GM18505 (cell line): ENCODE results near the gene ECM1.

Source experiments
- ATAC-seq: cut with Tn5 transposase; IDR thresholded peaks from one replicate; pipeline ENCODE4 v1.9.1; 2021; ENCODE audit not compliant: unreplicated experiment
- POLR2A ChIP-seq: IDR thresholded peaks from 4 replicates; pipeline ENCODE4 v1.6.1; 2011; ENCODE audit warnings: borderline replicate concordance; ENCODE audit not compliant: insufficient read depth, insufficient read length; ENCODE audit errors: extremely low read depth

ECM1 gene

GRCh38 chr1:150557065-150557600 lies 49.2 kb downstream of the ECM1 start:
- TF ChIP-seq POLR2A, result no peak
- no peak for ATAC-seq

DNA sequence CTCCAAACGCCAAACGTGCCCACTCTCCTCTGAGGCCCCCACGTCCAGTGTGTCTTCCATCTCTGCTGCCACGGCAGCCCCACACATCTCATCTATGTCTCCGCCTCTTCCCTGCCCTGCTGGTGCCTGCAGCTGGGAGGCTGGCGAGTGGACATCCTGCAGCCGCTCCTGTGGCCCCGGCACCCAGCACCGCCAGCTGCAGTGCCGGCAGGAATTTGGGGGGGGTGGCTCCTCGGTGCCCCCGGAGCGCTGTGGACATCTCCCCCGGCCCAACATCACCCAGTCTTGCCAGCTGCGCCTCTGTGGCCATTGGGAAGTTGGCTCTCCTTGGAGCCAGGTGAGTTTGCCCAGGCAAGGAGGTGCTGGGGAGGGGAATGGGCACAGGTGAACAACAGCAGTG lies 49.9 kb downstream of the ECM1 start:
- no peak for ATAC-seq
- no peak for TF ChIP-seq POLR2A

- TF ChIP-seq POLR2A, result no peak
- ATAC-seq, result no peak
These were observed 50.4 kb downstream of the ECM1 start for GRCh38 chr1:150558303-150558704.

GRCh38 chr1:150558761-150559655 lies 51.1 kb downstream of the ECM1 start:
- no peak for TF ChIP-seq POLR2A
- no peak for ATAC-seq

DNA sequence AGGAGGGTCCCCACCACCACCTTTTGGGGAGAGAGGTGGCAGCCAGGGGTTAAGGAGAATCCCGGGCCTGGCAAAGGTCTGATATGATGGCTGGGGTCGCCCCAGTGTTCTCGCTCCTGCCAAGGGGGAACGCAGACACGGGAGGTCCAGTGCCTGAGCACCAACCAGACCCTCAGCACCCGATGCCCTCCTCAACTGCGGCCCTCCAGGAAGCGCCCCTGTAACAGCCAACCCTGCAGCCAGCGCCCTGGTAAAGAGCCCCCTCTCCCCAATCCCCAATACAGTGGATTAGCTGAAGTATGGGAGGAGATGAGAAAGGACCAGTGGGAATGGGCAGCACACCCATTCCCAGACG lies 51.7 kb downstream of the ECM1 start:
- no peak for ATAC-seq
- no peak for TF ChIP-seq POLR2A

- no peak for ATAC-seq
- no peak for TF ChIP-seq POLR2A
These were observed 52.1 kb downstream of the ECM1 start for GRCh38 chr1:150560011-150560438.

DNA sequence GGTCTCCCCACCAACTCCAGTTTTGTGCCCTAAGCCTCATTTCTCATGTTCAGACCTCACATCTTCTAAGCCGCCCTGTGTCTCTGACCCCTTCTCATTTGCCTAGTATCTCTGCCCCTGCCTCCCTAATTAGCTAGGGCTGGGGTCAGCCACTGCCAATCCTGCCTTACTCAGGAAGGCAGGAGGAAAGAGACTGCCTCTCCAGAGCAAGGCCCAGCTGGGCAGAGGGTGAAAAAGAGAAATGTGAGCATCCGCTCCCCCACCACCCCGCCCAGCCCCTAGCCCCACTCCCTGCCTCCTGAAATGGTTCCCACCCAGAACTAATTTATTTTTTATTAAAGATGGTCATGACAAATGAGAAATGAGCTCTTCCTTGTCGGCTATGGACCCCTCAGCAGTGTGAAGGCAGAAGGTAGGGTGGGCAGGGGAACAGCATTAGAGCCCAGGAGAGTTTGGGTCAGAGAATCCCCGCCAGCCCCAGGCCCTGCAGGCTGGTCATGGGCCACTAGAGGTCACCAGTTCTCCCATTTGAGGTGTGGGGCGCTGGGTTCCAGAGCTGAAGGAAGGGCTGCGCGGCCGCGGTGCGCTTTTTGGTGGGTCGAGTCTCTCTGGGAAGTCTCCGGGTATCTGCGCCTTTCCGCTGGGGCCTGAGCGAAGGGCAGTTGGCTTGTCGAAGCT lies 52.8 kb downstream of the ECM1 start:
- no peak for TF ChIP-seq POLR2A
- no peak for ATAC-seq

DNA sequence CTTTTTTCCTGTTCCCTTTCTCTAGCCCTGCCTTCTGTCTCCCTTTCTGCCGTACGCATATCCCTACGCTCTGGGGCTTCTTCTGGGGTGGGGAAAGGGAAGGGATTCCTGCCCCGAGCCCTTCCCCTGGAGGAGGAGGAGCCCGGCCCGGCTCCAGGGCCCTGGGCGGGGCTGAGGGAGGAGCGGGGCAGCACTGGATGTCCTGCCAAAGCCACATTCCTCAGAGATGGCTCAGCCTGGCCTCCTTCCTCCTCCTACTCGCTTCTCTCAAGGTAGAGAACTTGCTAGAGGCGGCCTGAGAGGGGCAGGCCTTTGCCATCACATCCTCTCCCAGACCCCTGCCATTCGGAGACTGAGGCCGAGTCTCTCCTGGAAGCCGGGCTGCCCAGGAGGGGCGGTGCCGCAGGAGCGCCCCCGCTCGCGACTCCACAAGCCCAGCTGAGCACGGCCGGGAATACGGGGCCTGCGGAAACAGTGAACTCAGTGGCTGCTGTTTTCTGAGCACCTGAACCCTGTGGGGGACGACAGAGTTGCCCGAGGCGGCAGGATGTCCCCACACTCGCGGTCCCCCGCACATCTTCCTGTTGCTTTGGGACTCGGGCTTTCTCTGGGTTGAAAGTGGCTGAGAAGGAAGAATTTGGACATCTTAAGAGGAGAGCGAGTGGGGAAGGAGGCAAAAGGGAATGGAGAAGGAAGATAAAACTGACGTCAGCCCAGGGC lies 53.5 kb downstream of the ECM1 start:
- TF ChIP-seq POLR2A, result peak; percentile 47
- no peak for ATAC-seq

- ATAC-seq, result peak; percentile 34
- TF ChIP-seq POLR2A, result peak; percentile 84
These were observed 54.1 kb downstream of the ECM1 start for GRCh38 chr1:150561974-150562445.

- ATAC-seq, result peak; percentile 37
- peak; percentile 53 for TF ChIP-seq POLR2A
These were observed 54.8 kb downstream of the ECM1 start for GRCh38 chr1:150562446-150563339.
